Ammon's horn (tissue), 1 donor: Measurements from ENCODE around the gene CRACR2B.

ENCODE experiments used
- DNase-seq: peaks from one replicate; pipeline ENCODE4 v3.0.0-alpha.2; 2016; ENCODE audit warnings: low spot score

The CRACR2B gene

DNA sequence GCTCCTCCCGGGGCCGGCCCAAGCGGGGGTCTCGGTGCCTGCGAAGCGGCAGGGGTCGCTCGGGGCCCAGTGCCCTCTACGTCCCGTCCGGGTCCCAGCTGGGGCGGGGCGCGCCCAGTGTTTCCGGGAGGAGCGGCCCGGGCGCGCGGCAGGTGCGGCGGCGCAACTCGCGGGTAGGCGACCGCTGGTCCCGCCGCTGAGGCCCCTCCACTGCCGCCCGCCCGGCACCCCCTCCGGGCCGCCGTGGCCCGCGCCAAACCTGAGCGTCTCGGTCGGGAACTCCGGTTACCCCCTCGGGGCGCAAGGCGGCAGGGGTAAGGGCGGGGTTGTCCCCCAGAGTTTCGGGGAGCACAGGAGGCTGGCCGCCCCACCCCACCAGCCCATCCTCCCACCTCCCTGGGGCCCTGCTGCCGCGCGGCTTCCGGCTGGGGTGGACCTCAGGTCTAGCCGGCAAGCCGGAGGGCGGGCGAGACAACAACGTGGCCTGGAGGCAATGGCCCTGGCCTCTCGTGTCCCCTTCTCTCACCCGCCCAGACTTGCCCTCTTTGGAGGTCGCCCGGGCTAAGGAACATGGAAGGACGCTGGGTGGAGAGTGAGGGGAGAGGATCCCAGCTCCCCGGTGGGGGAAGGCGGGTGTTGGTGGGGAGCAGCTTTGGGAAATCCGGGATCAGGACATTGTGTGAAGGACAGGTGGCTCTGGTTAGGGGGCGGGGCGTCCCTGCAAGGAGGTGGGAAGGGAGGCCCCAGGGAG lies 398 bp upstream of the CRACR2B start:
- DNase-seq = no peak

DNA sequence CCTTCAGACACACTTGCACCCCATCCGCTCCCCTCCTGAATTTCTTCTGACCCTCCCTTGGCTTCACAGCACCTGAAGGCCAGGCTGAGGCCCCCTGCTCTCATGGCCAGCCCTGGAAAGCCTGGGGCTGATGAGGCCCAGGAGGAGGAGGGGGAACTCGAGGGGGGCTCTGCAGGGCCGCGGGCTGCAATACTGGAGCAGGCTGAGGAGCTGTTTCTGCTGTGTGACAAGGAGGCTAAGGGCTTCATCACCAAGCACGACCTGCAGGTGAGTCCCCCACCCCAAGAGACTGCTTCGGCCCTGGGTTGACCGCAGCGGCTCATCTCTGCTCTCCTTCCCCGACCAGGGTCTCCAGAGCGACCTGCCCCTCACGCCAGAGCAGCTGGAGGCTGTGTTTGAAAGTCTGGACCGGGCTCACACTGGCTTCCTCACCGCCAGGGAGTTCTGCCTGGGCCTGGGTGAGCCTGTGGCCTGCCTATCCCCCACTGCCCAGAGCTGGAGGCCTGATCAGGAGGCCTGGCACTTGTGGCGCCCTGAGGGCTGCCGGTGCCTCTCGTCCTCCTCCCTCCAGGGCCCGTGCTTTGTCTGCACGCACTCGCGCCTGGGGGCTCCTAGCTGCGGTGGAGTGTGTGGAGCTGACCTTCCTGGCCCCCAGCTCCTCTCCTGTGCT lies 922 bp downstream of the CRACR2B start:
- no peak for DNase-seq

DNA sequence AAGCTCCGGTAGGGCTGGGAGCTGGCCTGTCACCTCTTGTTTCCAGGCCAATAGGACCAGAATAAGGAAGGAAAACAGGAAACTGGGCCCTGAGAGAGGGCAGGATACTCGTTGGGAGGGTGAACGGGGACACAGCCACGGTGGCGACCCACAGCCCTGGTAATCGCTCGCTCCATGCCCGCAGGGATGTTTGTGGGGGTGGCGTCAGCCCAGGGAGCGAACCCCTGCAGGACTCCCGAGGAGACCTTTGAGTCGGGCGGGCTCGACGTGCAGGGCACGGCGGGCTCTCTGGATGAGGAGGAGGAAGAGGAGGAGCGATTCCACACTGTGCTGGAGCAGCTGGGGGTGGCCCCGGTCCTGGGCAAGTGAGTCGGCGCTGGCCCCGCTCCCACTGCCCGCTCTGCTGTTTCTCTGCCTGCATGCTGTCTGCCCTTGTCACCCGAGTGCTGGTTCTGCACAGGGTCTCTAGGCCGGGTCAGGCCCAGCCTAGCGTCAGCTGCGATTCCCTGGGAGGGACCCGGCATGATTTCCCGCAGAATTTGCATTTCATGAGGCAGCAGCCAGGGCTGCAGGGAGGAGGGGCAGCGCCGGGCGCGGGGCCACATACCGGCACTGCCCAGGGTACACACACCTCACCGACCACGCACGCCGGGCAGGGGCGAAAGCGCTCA lies 1.6 kb downstream of the CRACR2B start:
- DNase-seq = no peak

DNA sequence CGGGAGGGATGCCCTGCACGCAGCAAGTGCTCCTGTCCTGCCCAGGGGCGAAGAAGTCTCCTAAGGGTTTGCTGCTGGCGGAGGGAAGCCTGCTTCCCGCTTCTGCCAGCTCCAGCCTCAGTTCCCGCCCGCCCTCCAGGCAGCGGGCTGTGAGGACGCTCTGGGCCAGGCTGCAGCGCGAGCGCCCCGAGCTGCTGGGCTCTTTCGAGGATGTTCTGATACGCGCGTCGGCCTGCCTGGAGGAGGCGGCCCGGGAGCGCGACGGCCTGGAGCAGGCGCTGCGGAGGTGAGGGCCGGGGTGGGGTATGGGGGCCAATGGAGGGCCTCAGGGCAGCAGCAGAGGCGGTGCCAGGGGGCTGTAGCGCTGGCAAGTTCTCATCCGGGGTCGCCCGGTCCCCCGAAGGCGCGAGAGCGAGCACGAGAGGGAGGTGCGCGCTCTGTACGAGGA lies 2.2 kb downstream of the CRACR2B start:
- DNase-seq = no peak

DNA sequence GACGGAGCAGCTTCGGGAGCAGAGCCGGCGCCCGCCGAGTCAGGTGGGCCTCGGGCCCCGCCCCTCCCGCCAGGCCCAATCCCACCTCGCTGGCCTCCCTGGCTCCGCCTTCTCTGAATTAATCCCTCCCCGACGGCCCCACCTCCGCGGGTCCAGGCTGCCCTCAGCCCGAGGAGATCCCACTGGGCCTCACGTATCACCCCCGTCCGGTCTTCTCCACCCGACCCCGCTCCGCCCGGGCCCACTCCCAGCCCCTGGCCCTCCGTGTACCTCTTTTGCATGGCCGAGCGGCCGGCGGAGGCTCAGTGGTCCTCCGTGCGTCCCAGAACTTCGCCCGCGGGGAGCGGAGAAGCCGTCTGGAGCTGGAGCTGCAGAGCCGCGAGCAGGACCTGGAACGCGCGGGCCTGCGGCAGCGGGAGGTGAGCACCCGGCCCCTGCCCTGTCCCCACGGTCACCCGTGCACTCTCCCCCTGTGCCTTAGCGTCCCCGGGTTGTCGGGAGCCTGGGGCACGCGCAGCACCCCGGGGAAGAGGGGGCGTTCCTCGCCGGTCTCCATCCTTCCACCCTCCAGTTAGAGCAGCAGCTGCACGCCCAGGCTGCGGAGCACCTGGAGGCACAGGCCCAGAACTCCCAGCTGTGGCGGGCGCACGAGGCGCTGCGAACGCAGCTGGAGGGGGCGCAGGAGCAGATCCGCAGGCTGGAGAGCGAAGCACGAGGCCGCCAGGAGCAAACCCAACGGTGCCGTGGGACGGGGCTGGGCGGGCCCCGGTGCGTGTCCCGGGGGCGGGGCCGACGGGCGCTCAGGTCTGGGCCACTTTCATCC lies 2.8 kb downstream of the CRACR2B start:
- no peak for DNase-seq

DNA sequence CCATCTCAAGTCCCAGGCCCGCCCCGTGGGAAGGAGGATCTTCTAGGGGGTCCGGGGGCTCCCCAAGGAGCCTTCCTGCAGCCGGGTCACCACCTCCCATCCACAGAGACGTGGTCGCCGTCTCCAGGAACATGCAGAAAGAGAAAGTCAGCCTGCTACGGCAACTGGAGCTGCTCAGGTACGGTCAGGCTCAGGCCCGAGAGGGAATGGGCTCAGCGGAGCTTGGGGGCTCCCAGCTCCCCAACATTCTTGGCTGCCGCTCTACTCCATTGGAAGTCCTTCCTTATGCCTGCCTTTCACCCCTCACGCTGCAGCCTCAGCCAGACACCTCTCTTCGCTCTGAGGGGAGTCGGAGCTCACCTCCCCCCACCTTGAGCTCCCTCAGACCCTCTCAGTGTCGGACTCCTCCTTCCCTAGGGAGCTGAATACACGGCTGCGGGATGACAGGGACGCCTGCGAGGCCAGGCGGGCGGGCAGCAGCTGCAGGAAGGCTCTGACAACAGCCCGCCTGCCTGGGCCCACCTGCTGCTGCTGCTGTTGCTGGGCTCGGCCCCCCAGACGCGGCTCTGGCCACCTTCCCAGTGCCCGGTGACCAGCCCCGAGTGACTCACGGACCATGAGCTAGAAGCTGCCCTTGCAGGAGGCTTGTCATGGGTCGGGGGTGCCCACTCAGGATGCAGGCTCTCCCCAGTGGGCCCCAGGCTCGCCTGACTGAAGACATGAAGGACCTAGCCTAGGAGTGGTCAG lies 3.6 kb downstream of the CRACR2B start:
- DNase-seq = no peak

DNA sequence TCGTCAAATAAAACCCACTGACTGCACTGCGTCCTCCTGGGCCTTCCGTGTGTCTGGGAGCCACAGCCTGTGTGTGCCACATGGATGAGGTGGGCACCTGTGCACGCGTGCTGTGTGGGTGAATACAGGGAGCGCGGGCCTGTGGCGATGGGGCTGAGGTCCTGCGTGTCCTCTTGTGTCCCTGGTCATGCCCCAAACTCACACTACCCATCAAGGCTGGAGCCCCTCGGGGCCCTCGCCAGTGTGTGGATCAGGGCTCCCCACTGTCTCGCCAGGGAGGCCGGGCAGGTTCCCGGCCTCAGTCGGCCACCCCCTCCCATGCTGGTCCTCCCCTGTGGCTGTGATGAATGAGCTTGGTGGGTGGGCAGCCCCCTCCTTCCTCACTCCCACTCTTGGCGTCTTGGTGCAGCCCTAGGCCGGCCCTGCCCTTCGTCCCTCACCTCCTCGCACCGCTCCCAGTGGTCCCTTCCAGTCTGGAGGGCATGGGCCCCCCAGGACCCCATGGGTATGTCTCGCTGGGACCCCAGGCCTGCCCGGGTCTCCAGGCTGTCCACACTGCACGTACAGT lies 4.3 kb downstream of the CRACR2B start:
- no peak for DNase-seq

DNA sequence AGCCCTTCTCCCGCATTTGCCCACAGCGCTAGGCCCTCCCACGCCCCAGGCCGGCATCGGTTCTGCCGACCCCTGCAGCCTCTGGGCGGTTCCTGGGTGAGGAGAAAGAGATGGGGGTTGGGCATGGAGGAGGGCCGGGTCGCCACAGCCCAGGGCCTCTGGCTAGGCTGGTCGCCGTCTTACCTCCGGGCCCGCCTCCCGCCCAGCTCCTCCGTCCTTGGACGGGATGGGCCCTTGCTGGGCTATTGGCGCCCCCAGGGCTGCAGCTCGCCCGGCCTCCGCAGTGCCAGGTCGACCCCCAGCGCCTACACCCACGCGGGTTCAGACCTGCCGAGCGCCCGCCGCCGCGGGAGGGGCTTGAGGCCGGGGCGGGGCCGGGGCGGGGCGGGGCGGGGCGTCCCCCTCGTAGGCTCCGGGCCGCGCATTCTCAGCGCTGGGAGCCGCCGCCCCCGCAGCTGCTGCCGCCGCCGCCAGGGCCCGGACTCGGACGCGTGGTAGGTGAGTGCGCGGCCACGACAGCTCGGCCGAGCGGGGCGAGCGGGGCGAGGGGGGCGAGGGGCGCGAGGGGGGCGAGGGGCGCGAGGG lies 4.9 kb downstream of the CRACR2B start, which contains the start of gene CD151:
TSS of gene CD151 (plus strand) at position 424 of the 585 bp plus-strand sequence. CDS start 3,118 bp downstream, outside the sequence.
- DNase-seq = no peak

DNA sequence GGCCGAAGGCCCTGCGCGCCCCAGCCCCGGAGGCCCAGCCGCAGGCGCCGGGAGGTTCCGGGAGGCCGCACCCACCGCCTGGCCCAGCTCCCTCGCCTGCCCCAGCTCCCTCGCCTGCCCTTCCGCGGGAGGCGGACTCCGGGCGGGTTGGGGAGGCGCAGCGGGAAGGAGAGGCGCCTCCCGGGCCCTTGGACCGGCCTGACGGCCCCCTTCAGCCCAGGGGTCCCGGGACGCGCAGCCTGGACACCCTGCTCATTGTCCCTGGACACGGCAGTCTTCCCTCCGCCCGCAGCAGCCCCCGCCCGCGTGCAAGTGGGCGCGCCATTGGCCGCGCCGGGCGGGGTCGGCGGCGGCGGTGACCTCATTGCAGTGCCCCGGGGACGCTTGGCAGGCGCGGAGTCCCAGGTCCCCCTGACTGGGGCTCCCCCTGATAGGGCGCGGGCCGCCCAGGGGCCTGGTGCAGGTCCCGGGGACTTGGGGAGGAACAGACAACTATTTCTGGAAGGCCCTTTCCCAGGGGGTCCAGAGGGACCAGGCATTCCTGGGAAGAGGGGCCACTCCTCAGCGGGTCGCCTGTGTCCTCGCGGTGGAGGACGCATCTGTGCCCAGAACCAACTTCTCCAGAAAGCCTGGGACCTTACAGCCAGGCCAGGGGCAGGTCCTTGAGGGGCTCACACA lies 5.5 kb downstream of the CRACR2B start:
- no peak for DNase-seq

DNA sequence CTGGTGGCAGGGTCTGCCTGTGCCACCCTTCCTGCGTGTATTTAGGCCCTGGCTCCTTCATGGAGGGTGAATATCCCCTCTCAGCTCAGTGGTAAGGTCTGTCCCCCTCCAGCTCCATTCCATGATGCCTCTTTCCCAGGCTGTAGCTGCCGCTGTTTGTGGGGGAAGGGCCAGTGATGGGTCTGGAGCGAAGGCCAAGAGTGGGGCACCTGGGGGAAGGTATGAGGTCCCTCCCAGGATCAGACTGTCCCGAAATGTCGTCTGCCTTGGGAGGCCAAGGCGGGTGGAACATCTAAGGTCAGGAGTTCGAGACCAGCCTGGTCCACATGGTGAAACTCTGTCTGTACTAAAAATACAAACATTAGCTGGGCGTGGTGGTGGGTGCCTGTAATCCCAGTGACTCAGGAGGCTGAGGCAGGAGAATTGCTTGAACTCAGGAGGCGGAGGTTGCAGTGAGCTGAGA lies 6.2 kb downstream of the CRACR2B start:
- DNase-seq = no peak

DNA sequence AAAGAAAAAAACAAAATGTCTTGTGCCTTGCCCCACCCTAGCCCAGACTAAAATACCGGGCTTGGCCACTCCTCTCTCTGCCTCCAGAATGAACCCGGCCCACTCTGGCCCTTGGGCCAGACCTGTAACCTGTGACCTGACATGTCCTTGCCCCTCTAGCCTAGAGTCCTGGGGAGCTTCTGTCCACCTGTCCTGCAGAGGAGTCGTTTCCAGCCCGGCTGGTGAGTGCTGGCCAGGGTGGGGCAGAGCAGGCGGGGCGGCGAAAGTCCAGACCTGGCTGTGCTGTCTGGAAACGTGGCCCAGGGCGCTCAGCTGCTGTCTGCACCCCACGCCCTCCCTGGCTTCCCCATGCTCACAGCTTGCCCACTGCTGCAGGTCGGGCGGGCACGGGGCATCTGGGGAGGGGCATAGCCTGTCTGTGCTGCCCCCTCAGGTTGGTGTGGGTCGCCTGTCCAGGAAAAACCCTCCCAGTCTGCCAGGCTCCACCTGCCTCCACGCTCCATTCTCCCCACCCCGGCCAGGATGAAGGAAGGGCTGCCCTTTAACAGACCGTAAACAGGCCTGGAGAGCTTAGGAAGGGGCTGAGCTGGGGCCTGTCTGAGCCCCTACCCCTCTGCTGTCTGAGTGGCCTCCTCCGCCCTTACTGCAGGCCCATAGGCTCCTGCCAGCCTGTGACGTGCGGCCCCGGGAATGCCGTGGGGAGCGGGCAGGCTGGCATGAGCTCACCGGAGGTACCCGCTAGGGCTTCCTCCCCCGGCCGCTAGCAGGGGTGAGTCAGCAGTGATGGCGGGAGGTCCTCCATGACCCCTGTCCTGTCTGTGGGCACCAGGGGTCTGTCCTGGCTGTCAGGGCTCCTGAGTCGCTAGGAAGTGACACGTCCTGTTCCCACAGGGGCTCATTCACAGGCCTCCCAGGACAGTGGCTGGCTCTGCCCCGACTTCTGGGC lies 6.9 kb downstream of the CRACR2B start:
- peak; percentile 56 for DNase-seq

DNA sequence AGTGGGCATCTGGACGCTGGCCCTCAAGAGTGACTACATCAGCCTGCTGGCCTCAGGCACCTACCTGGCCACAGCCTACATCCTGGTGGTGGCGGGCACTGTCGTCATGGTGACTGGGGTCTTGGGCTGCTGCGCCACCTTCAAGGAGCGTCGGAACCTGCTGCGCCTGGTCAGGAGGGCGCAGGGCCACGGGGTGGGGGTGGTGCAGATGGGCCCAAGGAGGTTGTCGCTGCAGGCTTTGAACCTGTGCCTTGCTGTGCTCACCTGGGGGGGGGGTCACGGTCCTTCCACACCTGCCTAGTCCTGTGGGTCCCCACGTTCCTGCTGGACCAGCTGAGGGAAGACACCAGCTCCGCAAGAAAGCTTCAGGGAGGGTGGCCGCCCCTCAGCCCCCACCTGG lies 8.6 kb downstream of the CRACR2B start:
- no peak for DNase-seq

DNA sequence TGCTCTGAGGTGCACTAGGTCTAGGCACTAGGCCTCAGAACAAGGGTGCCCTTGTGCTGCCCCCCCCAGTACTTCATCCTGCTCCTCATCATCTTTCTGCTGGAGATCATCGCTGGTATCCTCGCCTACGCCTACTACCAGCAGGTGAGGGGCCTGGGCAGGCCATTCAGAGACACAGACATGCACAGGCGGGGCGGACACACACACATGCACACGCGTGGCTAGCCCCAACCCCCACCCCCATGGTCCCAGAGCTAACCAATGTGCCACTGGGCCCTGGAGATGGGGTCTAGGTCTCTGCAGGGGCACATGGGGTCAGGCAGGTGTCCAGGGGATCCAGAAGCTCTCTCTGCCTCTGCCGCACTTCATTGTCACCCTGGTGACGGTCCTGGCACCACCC lies 9.0 kb downstream of the CRACR2B start:
- no peak for DNase-seq

DNA sequence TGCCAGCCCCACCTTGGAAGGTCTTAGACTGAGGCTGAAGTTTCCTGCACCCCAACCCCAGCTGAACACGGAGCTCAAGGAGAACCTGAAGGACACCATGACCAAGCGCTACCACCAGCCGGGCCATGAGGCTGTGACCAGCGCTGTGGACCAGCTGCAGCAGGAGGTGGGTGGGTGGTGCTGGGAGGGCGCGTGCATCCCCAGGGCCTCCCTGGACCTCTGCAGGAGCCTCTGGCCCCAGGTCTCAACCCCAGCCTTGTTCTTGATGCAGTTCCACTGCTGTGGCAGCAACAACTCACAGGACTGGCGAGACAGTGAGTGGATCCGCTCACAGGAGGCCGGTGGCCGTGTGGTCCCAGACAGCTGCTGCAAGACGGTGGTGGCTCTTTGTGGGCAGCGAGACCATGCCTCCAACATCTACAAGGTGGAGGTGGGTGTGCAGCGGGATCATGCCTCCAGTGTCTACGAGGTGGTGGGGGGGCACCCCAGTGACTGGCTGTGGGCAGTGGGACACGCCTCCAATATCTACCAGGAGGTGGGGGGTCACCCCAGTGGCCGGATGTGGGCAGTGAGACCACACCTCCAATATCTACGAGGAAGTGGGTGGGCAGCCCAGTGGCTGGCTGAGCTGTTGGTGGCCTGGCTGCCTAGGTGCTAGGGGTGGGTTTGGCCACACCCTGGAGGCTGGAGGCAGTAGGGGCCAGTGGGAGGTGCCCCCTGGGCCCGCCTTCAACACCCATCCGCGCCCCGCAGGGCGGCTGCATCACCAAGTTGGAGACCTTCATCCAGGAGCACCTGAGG lies 9.7 kb downstream of the CRACR2B start:
- DNase-seq = no peak

DNA sequence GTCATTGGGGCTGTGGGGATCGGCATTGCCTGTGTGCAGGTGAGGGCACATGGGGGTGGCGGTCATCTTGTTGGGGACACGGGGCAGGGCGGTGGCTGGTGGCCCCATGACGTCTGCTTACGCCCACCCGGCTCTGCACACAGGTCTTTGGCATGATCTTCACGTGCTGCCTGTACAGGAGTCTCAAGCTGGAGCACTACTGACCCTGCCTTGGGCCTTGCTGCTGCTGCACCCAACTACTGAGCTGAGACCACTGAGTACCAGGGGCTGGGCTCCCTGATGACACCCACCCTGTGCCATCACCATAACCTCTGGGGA lies 10.2 kb downstream of the CRACR2B start:
- no peak for DNase-seq

DNA sequence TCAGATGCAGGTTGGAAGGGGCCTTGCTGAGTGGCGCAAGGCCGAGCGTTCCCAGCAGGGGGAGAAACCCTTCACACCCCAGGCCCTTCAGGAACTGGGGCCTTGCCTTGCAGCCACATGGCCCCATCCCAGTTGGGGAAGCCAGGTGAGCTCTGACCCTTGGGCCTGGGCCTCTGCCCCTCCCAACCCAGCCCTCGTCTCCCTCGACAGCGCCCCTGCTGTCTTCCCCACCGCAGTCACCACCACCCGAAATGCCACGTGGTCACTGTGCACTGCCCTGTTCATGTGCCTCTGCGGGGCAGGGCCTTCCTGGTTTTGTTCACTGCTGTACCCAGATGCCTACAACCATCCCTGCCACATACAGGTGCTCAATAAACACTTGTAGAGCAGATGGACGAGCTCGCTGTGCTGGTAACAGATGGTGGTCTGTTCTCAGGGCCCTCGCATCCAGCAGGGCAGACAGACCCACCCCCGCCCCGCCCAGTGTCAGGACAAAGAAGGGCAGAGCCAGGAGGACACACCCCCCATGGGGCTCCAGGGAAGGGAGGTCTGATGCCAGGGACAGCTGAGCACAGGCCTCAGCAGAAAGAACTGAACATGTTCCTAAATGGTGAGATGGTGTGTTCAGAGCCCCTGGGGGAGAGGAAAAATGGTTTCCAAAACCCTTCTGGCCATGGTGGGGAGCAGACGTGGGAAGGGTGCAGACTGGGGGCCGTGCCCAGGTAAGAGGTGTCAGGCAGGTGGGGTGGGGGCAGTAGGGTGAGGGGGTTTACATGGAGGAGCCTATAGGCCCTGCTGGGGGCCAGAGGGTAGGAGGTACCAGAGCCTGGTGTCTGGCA lies 10.9 kb downstream of the CRACR2B start:
- DNase-seq = no peak

DNA sequence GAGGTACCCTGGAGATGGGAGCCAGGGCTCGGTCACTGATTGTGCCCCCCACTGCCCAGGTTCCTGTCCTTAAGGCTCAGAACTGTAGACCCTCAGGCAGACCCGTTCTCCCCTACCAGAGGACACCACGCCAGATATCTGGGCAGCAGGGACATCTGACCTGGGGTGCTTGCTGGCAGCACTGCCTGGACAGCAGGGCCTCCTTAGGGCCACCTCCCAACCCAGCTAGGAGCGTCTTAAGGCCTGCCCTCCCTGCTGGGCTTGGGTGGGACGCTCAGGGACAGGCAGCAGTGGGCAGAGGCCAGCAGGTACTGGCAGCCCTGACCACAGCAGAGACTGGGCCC lies 11.5 kb downstream of the CRACR2B start:
- DNase-seq = no peak
